Cardiac muscle cell (in vitro differentiated cells and primary cell): ENCODE data around the gene CNTN5. TPM values are rescaled to one million over a fixed set of nuclear protein-coding genes. Genes with fewer than 3 reads are reported as not detected.

Experiments used
- DNase-seq, 2 donors: peaks; one replicate each; pipeline versions ENCODE4 v3.0.0 to v3.0.0-alpha.2; 2010 to 2017; ENCODE audit warnings: low read depth in 1 of 2, low spot score in 1 of 2
- H3K27ac ChIP-seq: fragments of 200-600 bp; sonication (generic); 2 replicates; pipeline ENCODE4 v1.5.1; 2016
- H3K27me3 ChIP-seq: fragments of 200-600 bp; sonication (generic); 2 replicates; pipeline ENCODE4 v1.6.0; 2016; ENCODE audit warnings: control low read depth
- H3K36me3 ChIP-seq: fragments of 200-600 bp; sonication (generic); 2 replicates; pipeline ENCODE4 v1.5.1; 2016; ENCODE audit warnings: control low read depth
- H3K4me1 ChIP-seq: fragments of 200-600 bp; sonication (generic); 2 replicates; pipeline ENCODE4 v1.8.1; 2017; ENCODE audit warnings: low read depth, mild to moderate bottlenecking, mixed run types
- H3K4me3 ChIP-seq: fragments of 200-600 bp; sonication (generic); 2 replicates; pipeline ENCODE4 v1.5.1; 2016; ENCODE audit warnings: mild to moderate bottlenecking
- H3K9me3 ChIP-seq: fragments of 200-600 bp; sonication (generic); 2 replicates; pipeline ENCODE4 v1.5.1; 2017; ENCODE audit warnings: low read depth, mild to moderate bottlenecking, control low read depth
- CTCF ChIP-seq: IDR thresholded peaks from 2 replicates; pipeline ENCODE4 v1.5.1; 2012; ENCODE audit warnings: low read depth, mild to moderate bottlenecking, low read length
- polyA plus RNA-seq: library from polyadenylated mRNA; unstranded; fragments of >200 nt; fragmentation: Nextera tagmentation; extraction: Ambion mirVana; gene quantifications from 2 replicates; pipeline ENCODE4 v1.2.1, GENCODE V29; 2016
- total RNA-seq: library from RNA; depleted of rRNA; stranded (reverse); fragments of >200 nt; gene quantifications from 2 replicates; pipeline ENCODE4 v1.2.3, GENCODE V29; 2016

Gene CNTN5
- total and polyA plus RNA-seq, 2 experiments from 2014 or later, result 30.0 to 41.3 TPM

GRCh38 chr11:99371257-99371656, 350.5 kb downstream of the CNTN5 start:
- H3K36me3 ChIP-seq, result no peaks in the 10 kb centered on the region
- H3K4me1 ChIP-seq, result peaks cover 9% of the 10 kb centered on the region
- no peak overlapping the region for H3K27ac ChIP-seq
- no peak for TF ChIP-seq CTCF
- H3K27me3 ChIP-seq, result no peaks in the 10 kb centered on the region
- no peak for DNase-seq
- no peaks in the 10 kb centered on the region for H3K9me3 ChIP-seq
- H3K4me3 ChIP-seq, result no peak overlapping the region

DNA sequence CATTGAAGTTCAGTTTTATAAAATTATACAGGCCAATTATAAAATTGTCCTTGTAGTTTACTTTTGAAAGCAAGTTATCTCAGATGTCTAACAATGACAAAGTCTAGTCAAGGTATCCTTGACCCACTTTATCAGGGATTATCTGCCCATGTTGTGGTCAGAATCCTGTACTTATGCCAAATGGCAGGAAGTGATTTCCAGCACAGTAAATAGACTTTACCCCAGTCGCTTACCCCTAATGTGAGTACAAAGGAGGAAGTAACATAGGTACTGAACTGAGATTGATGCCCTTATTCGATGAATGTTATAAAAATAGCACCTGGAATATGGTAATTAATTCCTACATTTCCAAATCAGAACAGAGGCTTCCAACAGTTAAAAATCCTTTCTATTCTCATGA, 355.7 kb downstream of the CNTN5 start:
- Histone ChIP-seq H3K36me3 (no peaks in the 10 kb centered on the region), H3K27ac (no peak overlapping the region), H3K4me1 (no peaks in the 10 kb centered on the region), H3K9me3 (no peaks in the 10 kb centered on the region), H3K4me3 (no peak overlapping the region), H3K27me3 (no peaks in the 10 kb centered on the region)
- no peak for TF ChIP-seq CTCF
- DNase-seq, result no peak

DNA sequence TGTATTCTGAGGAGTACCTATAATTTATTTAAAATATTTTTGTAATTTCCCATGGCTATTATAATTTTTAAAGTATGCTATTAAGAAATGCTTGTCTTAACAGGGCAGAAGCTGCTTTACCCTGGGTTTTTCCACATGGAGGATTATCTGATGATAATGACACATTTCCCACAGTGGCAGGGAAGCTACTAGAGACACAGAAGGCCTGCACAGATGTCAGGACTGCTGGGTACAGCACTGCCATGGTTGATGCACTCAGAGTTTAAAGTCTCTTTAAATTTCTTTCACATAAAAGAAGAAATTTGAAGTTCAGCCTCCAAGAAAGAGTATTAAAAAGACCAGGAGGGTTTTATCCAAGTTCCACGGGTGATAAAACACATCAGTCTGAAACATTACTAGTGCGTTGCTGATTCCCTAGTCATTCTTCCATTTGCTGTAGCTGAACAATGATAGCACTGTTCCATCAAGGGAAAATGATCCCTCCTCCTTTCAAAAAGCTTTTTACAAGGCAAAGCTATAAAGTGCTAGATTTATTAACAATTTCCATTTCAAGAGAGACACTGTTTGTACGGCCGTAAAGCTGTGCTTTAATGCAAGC, 363.0 kb downstream of the CNTN5 start:
- Histone ChIP-seq H3K9me3 (no peaks in the 10 kb centered on the region), H3K27me3 (no peaks in the 10 kb centered on the region), H3K4me3 (no peak overlapping the region), H3K4me1 (no peaks in the 10 kb centered on the region), H3K27ac (no peak overlapping the region), H3K36me3 (no peaks in the 10 kb centered on the region)
- DNase-seq, result no peak
- TF ChIP-seq CTCF, result no peak

GRCh38 chr11:99391245-99391644, 370.5 kb downstream of the CNTN5 start:
- no peak for TF ChIP-seq CTCF
- no peaks in the 10 kb centered on the region for H3K36me3 ChIP-seq

GRCh38 chr11:99406345-99406744, 385.6 kb downstream of the CNTN5 start:
- no peaks in the 10 kb centered on the region for H3K9me3 ChIP-seq
- H3K4me1 ChIP-seq, result no peaks in the 10 kb centered on the region
- no peak for TF ChIP-seq CTCF
- no peaks in the 10 kb centered on the region for H3K36me3 ChIP-seq
- H3K27ac ChIP-seq, result no peak overlapping the region
- no peaks in the 10 kb centered on the region for H3K27me3 ChIP-seq
- no peak overlapping the region for H3K4me3 ChIP-seq
- DNase-seq, result no peak

More at GRCh38 chr11:99391245-99391644, 370.5 kb downstream of the CNTN5 start:
- Histone ChIP-seq H3K4me3 (no peak overlapping the region), H3K4me1 (no peaks in the 10 kb centered on the region), H3K27ac (no peak overlapping the region), H3K9me3 (no peaks in the 10 kb centered on the region), H3K27me3 (no peaks in the 10 kb centered on the region)
- DNase-seq, result no peak
